Stimulated activated CD8-positive, alpha-beta memory T cell treated with anti-CD3 and anti-CD28 coated beads, Interleukin-15, amount 100 ng/mL, for 1 hour (primary cell): ENCODE measurements around the gene SEMA5B.

Source experiments
- DNase-seq: peaks from one replicate; pipeline ENCODE4 v3.0.0-alpha.2; 2020; ENCODE audit warnings: low read depth

SEMA5B gene

GRCh38 chr3:122924056-122924455 lies 103.5 kb downstream of the SEMA5B start:
- DNase-seq = no peak

DNA sequence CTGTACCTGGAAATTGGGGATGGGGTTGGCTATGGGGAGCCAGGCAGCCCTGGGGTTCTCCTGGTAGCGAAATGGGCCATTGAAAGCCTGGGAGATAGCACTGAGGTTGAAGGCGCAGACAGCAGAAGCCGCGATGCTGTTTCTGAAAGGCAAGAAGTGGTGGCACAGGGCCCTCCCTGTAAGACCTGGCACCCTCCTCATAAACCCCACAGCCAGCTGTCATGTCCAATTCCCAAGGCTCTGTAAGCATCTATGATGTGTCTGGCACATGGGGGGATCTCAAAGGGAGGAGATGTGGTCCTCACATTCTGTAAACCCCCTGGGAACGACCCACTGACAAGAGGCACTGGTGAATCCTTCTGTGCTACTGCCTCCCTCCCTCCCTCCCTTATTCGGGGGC lies 104.0 kb downstream of the SEMA5B start:
- DNase-seq = no peak

DNA sequence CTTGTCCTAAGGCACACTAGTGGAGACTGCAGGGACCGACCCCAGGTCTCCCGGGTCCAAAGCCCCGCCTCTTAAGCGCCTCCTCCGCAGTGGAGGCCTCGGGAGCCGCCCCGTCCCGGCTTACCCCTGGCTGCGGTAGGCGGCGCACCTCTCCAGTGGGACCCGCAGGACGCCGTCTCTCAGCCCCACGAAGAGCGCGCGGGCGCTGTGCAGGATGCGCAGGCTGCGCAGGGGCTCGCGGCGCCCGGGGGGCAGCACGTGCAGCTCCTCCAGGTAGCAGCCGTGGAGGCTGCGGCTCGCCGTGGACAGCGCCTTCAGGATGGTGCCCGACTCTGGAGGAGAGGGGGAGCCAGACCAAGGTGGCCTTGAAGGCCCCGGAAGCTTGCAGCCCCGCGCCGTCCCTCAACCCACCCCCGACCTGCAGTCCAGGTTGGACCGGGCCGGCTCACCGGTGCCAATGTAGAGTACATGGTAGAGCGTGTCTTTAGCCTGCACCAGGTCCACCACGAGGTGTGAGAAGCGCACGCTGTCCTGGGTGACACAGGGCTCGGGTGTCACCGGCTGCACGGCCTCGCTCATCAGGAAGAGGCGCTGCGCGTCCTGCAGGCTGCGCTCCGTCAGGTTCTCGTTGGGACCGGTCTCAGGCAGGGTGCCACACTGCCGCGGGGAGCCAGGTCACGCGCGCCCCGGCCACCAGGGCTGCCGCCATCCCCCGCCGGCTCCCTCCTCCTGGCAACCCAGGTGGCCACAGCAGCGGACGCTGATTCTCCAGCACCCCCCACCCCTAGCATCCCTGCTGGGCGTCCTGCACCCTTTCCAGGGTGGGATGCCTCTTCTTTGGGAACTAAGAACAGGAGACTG lies 105.5 kb downstream of the SEMA5B start:
- no peak for DNase-seq

- no peak for DNase-seq
Observed at GRCh38 chr3:122920986-122921385, 106.6 kb downstream of the SEMA5B start.

GRCh38 chr3:122919291-122919610 lies 108.3 kb downstream of the SEMA5B start:
- DNase-seq = no peak

GRCh38 chr3:122918576-122919290 lies 108.8 kb downstream of the SEMA5B start:
- DNase-seq = no peak

- DNase-seq = no peak
Observed at GRCh38 chr3:122917412-122917811, 110.2 kb downstream of the SEMA5B start.

GRCh38 chr3:122916580-122916979 lies 111.0 kb downstream of the SEMA5B start:
- no peak for DNase-seq

DNA sequence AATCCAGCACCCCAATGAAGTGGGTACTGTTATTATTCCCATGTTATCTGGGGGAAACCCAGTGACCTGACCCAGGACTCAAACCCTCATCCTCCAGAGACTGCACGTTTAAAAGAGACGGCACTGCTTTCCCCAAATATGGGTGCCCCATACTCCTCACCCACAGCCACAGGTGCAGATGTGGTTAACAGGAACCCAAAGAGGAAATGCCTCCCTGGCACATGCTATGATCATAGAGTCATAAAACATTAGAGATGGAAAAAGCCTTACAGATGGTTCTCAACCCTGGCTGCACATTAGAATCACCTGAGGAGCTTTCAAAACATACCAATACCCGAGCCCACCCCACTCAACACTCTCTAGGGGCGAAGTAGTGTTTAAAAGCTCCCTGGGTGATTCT lies 111.5 kb downstream of the SEMA5B start:
- DNase-seq = no peak

GRCh38 chr3:122915300-122916055 lies 112.1 kb downstream of the SEMA5B start:
- DNase-seq = no peak

DNA sequence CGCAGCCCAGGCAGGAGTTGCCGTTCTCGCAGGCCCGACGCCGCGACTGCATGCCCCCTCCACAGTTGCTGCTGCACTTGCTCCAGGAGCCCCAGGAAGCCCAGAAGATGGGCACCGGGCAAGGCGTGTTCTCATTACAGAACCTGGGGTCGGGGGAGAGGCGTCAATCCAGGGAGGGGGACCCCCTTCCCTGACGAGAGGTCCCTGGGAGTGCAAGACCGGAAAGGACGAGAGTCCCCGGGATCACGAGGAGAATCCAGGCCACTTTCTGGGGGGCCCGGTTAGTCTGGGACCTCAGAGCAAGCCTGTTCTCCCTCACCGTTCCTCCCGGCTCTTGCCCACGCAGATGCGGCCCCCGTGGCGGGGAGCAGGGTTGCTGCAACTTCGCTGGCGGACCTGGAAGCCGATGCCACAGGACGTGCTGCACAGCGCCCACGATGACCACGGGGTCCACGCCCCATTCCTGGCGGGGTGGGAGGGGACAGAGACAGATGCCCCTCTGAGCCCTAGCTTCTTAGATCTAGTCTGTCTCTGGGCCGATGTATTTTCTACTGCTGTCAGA lies 113.9 kb downstream of the SEMA5B start:
- DNase-seq = no peak

- no peak for DNase-seq
Observed at GRCh38 chr3:122912772-122913538, 114.6 kb downstream of the SEMA5B start.

GRCh38 chr3:122911901-122912300 lies 115.7 kb downstream of the SEMA5B start:
- DNase-seq = no peak

GRCh38 chr3:122908251-122908650 lies 119.3 kb downstream of the SEMA5B start:
- DNase-seq = no peak

DNA sequence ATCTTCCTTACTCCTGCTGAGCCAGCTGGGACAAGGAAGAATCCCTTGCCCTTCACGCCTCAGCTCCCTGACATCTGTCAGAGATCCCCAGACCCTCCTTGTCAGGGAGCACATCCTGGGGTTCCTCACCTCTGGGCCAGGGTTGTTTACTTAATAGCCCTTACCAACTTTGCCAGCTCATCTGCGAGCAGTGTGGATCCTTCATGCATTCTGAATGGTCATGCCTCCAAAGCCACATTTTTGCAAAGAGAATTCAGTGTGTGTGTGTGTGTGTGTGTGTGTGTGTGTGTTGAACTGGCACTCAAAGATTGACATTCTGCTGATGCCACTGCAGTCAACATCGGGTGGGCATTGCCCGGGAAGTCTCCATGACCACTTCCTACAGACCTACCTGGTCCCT lies 120.1 kb downstream of the SEMA5B start:
- DNase-seq = no peak

DNA sequence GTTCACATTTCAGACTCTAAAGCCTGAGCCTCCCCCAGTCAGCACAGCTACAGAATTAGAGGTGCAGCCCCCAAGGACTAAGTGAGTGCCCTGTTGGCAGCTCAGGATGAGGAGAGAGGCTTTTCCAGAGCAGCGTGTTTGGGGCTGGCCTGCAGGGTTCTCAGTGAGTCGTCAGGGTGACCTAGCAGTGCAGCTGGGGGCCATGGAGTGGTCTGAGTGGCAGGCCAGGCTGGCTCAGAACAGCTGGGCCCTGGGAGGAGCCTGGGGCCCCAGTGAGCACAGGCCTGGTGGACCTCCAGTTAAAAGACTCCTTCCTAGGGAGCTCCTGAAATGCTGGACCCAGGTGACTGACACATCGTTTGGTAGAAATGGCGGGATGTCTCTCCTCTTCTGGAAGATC lies 124.4 kb downstream of the SEMA5B start:
- DNase-seq = no peak

DNA sequence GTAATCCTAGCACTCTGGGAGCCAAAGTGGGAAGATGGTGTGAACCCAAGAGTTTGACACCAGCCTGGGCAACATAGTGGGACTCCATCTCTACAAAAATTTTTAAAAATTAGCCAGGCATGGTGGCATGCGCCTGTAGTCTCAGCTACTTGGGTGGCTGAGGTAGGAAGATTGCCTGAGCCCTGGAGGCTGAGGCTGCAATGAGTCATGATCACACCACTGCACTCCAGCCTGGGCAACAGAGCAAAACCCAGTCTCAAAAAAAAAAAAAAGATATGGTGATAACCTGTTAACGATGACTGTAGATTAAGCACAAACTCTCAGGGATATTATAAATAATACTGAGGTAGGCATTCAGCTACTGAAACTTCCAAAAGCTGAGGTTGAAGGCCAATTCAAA lies 125.2 kb downstream of the SEMA5B start:
- DNase-seq = no peak

DNA sequence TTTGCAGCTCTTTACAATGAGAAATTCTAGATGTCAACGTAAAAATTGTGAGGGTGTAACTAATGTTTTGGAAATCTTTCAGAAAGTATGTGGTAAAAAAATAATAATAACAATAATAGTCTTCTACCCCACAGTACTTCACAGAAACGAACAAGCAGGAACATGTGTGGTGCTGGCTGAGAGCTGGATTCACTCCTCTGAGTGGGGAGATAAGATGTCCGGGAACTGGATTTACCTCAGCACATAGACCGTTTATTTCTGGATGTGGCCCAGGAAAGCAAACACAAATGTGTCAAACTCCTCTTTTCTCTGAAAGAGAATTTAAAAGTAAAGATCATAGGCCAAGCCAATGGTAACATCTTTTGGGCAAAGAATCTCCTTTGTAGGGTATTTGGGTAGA lies 129.3 kb downstream of the SEMA5B start:
- no peak for DNase-seq

DNA sequence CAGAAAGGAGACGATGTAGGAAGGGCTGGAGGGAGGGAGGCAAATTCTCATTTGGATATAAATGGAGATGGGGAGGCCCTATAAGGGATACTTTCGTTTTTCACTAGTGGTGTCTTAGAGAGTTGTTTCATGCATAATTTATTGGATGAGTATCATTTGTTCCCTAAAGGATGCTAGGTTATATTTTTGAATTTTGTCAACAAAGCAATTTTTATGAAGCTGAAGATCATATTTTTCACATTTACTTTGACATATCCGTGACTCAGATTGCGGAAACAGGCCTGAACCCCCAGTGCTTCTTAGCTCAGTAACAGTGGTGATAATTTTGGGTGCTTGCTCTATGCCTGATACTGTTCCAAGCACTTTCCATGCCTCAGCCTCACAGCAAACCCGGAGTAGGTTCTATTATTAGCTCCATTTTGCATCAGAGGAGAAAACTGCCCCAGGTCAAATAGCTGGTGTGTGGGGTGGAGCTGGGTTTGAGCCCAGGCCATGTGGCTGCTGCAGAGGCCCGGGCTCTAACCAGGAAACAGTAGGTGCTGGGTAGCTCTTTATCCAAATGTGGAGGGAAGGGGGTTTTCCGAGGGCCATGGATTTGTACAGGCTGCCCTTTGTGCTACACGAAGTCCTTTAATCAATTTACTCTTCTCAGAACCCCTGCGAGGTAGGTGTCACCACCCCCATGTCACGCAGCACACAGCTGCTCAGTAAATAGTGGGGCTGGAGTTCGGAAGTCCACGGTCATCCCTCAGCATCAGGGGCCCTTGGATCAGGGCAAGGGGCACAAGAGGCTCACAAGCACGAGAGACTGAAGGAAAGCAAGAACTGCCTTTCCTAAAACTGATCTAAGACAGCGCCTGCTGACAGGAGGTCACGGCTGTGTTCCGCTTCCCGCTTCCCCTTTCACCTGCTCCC lies 133.6 kb downstream of the SEMA5B start:
- DNase-seq = no peak

GRCh38 chr3:122893282-122893681 lies 134.3 kb downstream of the SEMA5B start:
- DNase-seq = no peak
